Measurements from ENCODE around the gene OTULIN.

The OTULIN gene

GRCh38 chr5:14712666-14713065 is 48.1 kb downstream of the OTULIN start:
- no peak for DNase-seq
- H3K9me3 ChIP-seq (ENCODE audit: severe bottlenecking): no peaks in the 10 kb centered on the region
- no peak overlapping the region for H3K27ac ChIP-seq
- no peak for TF ChIP-seq CTCF (IDR thresholded peaks at IDR 0.05; ENCODE audit: low read depth, low read length)
- H3K27me3 ChIP-seq (ENCODE audit: insufficient read depth, low read depth, severe bottlenecking): no peaks in the 10 kb centered on the region
- no peak overlapping the region for H3K4me3 ChIP-seq (ENCODE audit: low read depth, low read length)
- H3K36me3 ChIP-seq: peaks cover 98% of the 10 kb centered on the region

- Histone ChIP-seq H3K9me3 (ENCODE audit: severe bottlenecking) (no peaks in the 10 kb centered on the region), H3K36me3 (peaks cover 95% of the 10 kb centered on the region), H3K4me3 (ENCODE audit: low read depth, low read length) (no peak overlapping the region), H3K27me3 (ENCODE audit: insufficient read depth, low read depth, severe bottlenecking) (no peaks in the 10 kb centered on the region), H3K27ac (no peak overlapping the region)
- no peak for TF ChIP-seq CTCF (IDR thresholded peaks at IDR 0.05; ENCODE audit: low read depth, low read length)
- DNase-seq: no peak
Measured at GRCh38 chr5:14713476-14714390, 49.2 kb downstream of the OTULIN start.

- Histone ChIP-seq H3K27ac (no peak overlapping the region), H3K36me3 (peaks cover 85% of the 10 kb centered on the region), H3K4me3 (ENCODE audit: low read depth, low read length) (no peak overlapping the region)
Measured at GRCh38 chr5:14714706-14715105, 50.2 kb downstream of the OTULIN start.

GRCh38 chr5:14715481-14715880 is 51.0 kb downstream of the OTULIN start:
- Histone ChIP-seq H3K27ac (no peak overlapping the region), H3K4me3 (ENCODE audit: low read depth, low read length) (no peak overlapping the region), H3K36me3 (peaks cover 77% of the 10 kb centered on the region)

More at GRCh38 chr5:14714706-14715105, 50.2 kb downstream of the OTULIN start:
- no peak for TF ChIP-seq CTCF (IDR thresholded peaks at IDR 0.05; ENCODE audit: low read depth, low read length)
- no peak for DNase-seq
- Histone ChIP-seq H3K27me3 (ENCODE audit: insufficient read depth, low read depth, severe bottlenecking) (no peaks in the 10 kb centered on the region), H3K9me3 (ENCODE audit: severe bottlenecking) (no peaks in the 10 kb centered on the region)

DNA sequence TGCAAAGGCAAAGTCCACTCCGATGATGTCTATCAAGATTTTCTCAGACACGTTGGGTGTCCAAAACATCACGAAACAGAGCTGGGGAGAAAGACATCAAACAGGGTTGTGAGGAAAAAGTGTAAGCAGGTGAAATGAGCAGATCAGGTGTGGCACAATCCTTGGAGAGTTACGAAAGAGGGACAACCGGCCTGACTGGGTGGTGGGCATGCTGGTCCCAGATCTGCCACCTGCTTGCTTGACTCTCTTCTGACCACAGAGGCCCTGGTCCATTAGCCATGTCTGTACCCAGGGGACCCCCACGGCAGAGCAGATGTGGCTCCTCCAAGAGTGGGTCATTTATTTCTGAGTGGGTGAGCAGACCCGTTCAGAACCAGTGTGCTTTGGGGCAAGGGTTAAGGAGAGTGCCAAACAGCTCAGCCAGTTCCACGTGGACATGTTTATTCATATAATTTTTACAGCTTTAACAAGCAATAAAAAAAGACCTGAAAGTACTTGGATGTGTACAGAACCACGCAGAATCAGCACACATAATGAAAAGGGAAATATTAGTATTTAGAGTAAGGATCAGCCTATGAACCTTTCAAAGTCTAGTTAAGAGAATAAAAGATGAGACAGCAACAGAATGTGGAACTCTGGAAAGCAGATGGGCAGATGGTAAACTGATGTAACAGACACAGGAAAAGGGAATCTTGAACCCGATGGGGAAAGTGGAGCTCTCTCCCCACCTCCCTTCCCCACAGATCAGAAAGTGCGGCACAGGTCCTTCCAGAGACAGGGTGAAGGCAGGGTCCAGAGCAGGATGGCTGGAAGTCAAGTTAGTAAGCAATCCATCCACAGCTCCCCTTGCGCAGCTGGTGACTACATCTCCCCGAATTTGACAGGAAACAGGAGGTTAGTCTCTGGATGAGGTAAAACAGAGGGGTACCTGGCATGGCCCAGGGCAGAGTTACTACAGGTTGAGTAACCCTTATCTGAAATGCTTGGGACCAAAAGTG is 52.5 kb downstream of the OTULIN start:
- H3K27ac ChIP-seq: no peak overlapping the region
- TF ChIP-seq CTCF (IDR thresholded peaks at IDR 0.05; ENCODE audit: low read depth, low read length): no peak
- H3K36me3 ChIP-seq: peaks cover 70% of the 10 kb centered on the region
- DNase-seq: no peak
- no peaks in the 10 kb centered on the region for H3K27me3 ChIP-seq (ENCODE audit: insufficient read depth, low read depth, severe bottlenecking)
- H3K9me3 ChIP-seq (ENCODE audit: severe bottlenecking): no peaks in the 10 kb centered on the region
- H3K4me3 ChIP-seq (ENCODE audit: low read depth, low read length): no peak overlapping the region

More at GRCh38 chr5:14715481-14715880, 51.0 kb downstream of the OTULIN start:
- TF ChIP-seq CTCF (IDR thresholded peaks at IDR 0.05; ENCODE audit: low read depth, low read length): no peak
- DNase-seq: no peak
- no peaks in the 10 kb centered on the region for H3K9me3 ChIP-seq (ENCODE audit: severe bottlenecking)
- H3K27me3 ChIP-seq (ENCODE audit: insufficient read depth, low read depth, severe bottlenecking): no peaks in the 10 kb centered on the region

Measured in WERI-Rb-1 (cell line).